Adrenal gland (tissue), 12 donors: Measurements from ENCODE around the gene COMMD8. TPM values are rescaled to one million over a fixed set of nuclear protein-coding genes. Genes with fewer than 3 reads are reported as not detected.

Experiments
- DNase-seq, 7 donors: peaks; one replicate each; pipeline ENCODE4 v3.0.0-alpha.2; 2019 to 2020
- H3K27ac ChIP-seq, 5 donors: fragments of 200-600 bp; sonication (generic) in 4 of 5; 1 replicate in 3 of 5; 2 replicates in 2 of 5; pipeline versions ENCODE4 v1.5.1 to v1.8.0; 2016 to 2020; ENCODE audit warnings: mild to moderate bottlenecking in 1 of 5
- H3K27me3 ChIP-seq: fragments of 200-600 bp; 2 replicates; pipeline ENCODE4 v1.8.0; 2021
- H3K36me3 ChIP-seq, 2 donors: fragments of 200-600 bp; replicated peaks in 1 of 2; 1 replicate in 1 of 2; 2 replicates in 1 of 2; pipeline versions ENCODE4 v1.5.1 to v1.8.0; 2018 to 2022
- H3K4me1 ChIP-seq, 2 donors: fragments of 200-600 bp; replicated peaks in 1 of 2; 1 replicate in 1 of 2; 2 replicates in 1 of 2; pipeline versions ENCODE4 v1.5.1 to v1.8.0; 2018 to 2021
- H3K4me3 ChIP-seq, 4 donors: fragments of 200-600 bp; sonication (generic) in 3 of 4; one replicate each; pipeline ENCODE4 v1.5.1; 2016 to 2018
- H3K9me3 ChIP-seq, 3 donors: fragments of 200-600 bp; sonication (generic) in 1 of 3; replicated peaks in 1 of 3; 1 replicate in 2 of 3; 2 replicates in 1 of 3; pipeline versions ENCODE4 v1.5.1 to v1.8.0; 2016 to 2021
- CTCF ChIP-seq, 6 experiments: fragments of 450-650 bp in 4 of 6; fragments of 200-600 bp in 2 of 6; sonication (generic) in 1 of 6; IDR thresholded peaks; 1 replicate in 5 of 6; 2 replicates in 1 of 6; pipeline versions ENCODE4 v1.5.1 to v1.8.0; 2016 to 2021; ENCODE audit warnings: antibody characterized with exemption in 6 of 6, mild to moderate bottlenecking in 2 of 6, moderate library complexity in 1 of 6
- POLR2A ChIP-seq, 2 donors: fragments of 450-650 bp; IDR thresholded peaks; one replicate each; pipeline ENCODE4 v1.6.1; 2017; ENCODE audit warnings: antibody characterized with exemption in 2 of 2, mild to moderate bottlenecking in 2 of 2, moderate library complexity in 1 of 2
- WGBS, 4 donors: extraction: QIAGEN DNeasy Blood & Tissue Kit in 2 of 4; methylation state at CpG; one replicate each; pipeline versions ENCODE4 v1.1.5 to v1.1.7; 2013 to 2017; 5-methylcytosine and 5-hydroxymethylcytosine counted together
- intact Hi-C, 2 donors: fragments of 100-400 bp; cut with DNase I; formaldehyde crosslinking; loops; one replicate each; pipeline versions ENCODE4 v1.14.1 to v1.15.0; 2022 to 2023
- polyA plus RNA-seq, 3 donors: library from polyadenylated mRNA; stranded (reverse); fragments of 200-250 nt in 2 of 3; fragments of 350-450 nt in 1 of 3; fragmentation: Illumina TruSeq in 1 of 3; extraction: RNeasy Lipid Tissue Mini Kit (QIAGEN cat#74804) in 1 of 3; gene quantifications; one replicate each; pipeline ENCODE4 v1.2.3, GENCODE V29; 2013 to 2014
- total RNA-seq, 9 donors: library from RNA; depleted of rRNA in 4 of 9; stranded (reverse); fragments of >200 nt in 4 of 9; fragments of 120-200 nt in 1 of 9; fragmentation: NEBNext Ultra II Directional in 1 of 9; extraction: Animal tissue kit (Norgen Biotek cat#: 25700) in 1 of 9; gene quantifications; one replicate each; pipeline versions ENCODE4 v1.1.0 to v1.2.4, GENCODE V29; 2013 to 2023
- donor health status: healthy with polysubstance abuse.
- donor health status: Bipolar disorder and iron deficiency.
- donor health status: DM: yes; HTN: yes; CAD: no.
- donor health status: DM: no; HTN: no; CAD: no.
- donor health status: DM: no; HTN: no; CAD: no.
- donor health status: DM: yes; HTN: yes; CAD: no.

The COMMD8 gene
- total and polyA plus RNA-seq, 12 donors: 6.3 to 33.2 (median 16.1) TPM

DNA sequence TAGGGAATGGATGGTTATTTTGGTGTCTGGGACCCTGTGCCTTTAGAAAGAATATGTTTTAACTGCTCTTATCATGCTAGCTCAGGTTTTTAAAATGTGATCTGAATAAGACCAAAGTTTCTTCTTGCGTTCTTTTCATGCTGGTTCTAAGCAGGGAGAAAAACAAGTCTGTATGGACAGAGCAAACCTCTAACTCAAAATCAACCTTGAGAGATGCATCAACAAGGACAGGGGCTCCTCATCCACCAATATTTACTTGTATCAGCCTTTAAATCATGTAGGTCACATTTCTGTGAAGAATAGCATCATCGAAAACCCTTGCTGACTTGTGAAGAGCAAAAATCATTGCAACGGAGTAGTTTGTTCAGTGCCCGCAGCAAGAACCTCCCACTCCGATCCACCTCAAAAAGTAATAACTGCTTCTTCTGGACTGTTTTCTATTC lies 22.8 kb upstream of the COMMD8 start:
- Histone ChIP-seq H3K36me3 (no peaks in the 10 kb centered on the region), H3K27me3 (no peaks in the 10 kb centered on the region), H3K9me3 (peaks cover 0 to 7% (median 0%) of the 10 kb centered on the region in 3 donors), H3K4me1 (peaks cover 10 to 19% of the 10 kb centered on the region in 2 donors), H3K27ac (peak overlapping the region in 4 of 5 donors; percentile 80 to 97 (median 94)), H3K4me3 (peak overlapping the region in 3 of 4 donors; percentile 15 to 61 (median 53))
- TF ChIP-seq CTCF (IDR thresholded peaks at IDR 0.05) (no peak), POLR2A (IDR thresholded peaks at IDR 0.05) (peak in 1 of 2 donors; percentile 17)
- 13 to 24% (median 19%) methylated on average over 5 of the region's 5 CpGs for WGBS, 4 donors
- intact Hi-C loops: loop anchor here (10.0 kb wide), 1 partner anchor 79 kb away; no protein-coding TSS in a partner anchor
- no peak for DNase-seq

- WGBS, 4 donors: 0 to 1% (median 1%) methylated on average over 14 of the region's 14 CpGs
- H3K4me3 ChIP-seq: peak overlapping the region in 3 of 4 donors; percentile 15 to 61 (median 53)
- no peaks in the 10 kb centered on the region for H3K36me3 ChIP-seq
- no peak for DNase-seq
- TF ChIP-seq CTCF (IDR thresholded peaks at IDR 0.05): no peak
- no peak for TF ChIP-seq POLR2A (IDR thresholded peaks at IDR 0.05)
- peaks cover 10 to 16% of the 10 kb centered on the region in 2 donors for H3K4me1 ChIP-seq
- H3K9me3 ChIP-seq: peaks cover 0 to 7% (median 0%) of the 10 kb centered on the region in 3 donors
- H3K27ac ChIP-seq: peak overlapping the region; percentile 50 to 97 (median 93)
- H3K27me3 ChIP-seq: no peaks in the 10 kb centered on the region
- intact Hi-C loops: loop anchor here (10.0 kb wide), 1 partner anchor 79 kb away; no protein-coding TSS in a partner anchor
Observed at GRCh38 chr4:47485768-47486167, 22.3 kb upstream of the COMMD8 start.

DNA sequence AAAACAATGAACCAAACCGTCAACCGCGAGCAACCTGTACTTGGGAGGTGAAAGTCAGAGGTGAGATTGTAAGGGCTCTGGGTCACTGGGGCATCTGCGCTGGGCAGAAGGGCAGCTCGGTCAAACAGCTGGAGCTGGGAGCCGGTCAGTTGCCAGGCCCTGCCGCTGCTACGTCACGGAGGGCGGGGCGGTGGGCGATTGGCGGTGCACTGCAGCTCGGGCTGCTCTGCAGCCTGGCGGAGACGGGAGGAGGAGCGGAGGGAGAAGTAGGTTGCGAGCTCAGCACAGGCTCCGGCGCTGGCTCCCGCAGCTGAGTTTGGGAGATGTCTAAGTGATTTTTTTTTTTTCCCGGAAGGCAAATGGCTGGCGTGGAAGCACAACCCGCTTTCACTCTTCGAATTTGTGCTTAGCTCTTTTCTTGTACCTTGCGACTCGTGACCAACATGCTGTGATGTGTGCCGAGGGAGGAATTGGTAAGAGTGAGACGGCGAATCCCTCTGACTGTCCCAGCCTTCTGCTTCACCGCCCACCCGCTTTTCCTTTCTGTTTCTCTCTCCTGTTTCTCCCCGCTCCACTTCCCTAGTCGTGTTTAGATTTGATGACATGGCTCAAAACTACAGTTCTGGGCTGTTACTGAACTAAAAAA lies 21.7 kb upstream of the COMMD8 start, which contains the start of gene ATP10D:
TSS of gene ATP10D (plus strand) at position 229 of the 646 bp plus-strand sequence. CDS start 27,266 bp downstream, outside the sequence.
- DNase-seq: peak; percentile 96 to 98 (median 97)
- H3K9me3 ChIP-seq: peaks cover 0 to 6% (median 0%) of the 10 kb centered on the region in 3 donors
- H3K27ac ChIP-seq: peak within 1 kb of the TSS; percentile 50 to 97 (median 93)
- peak within 1 kb of the TSS in 3 of 4 donors; percentile 15 to 61 (median 53) for H3K4me3 ChIP-seq
- intact Hi-C loops: loop anchor here (10.0 kb wide), 1 partner anchor 80 kb away; no protein-coding TSS in a partner anchor
- no peaks in the 10 kb centered on the region for H3K27me3 ChIP-seq
- peaks cover 6 to 10% of the 10 kb centered on the region in 2 donors for H3K4me1 ChIP-seq
- 0 to 1% (median 0%) methylated on average over 23 to 34 of the region's 34 CpGs for WGBS, 4 donors
- TF ChIP-seq CTCF (IDR thresholded peaks at IDR 0.05) (peak in 3 of 6 experiments; percentile 36 to 47 (median 40)), POLR2A (IDR thresholded peaks at IDR 0.05) (peak; percentile 84 to 97)
- no peaks in the 10 kb centered on the region for H3K36me3 ChIP-seq

GRCh38 chr4:47484168-47484567 lies 20.7 kb upstream of the COMMD8 start:
- 76 to 92% (median 83%) methylated on average over 3 of the region's 3 CpGs for WGBS, 4 donors
- intact Hi-C loops: loop anchor here (10.0 kb wide), 1 partner anchor 81 kb away; no protein-coding TSS in a partner anchor
- DNase-seq: no peak
- Histone ChIP-seq H3K4me1 (no peaks in the 10 kb centered on the region), H3K4me3 (no peak overlapping the region), H3K27ac (peak overlapping the region in 3 of 5 donors; percentile 80 to 97 (median 93)), H3K27me3 (no peaks in the 10 kb centered on the region), H3K9me3 (no peaks in the 10 kb centered on the region), H3K36me3 (no peaks in the 10 kb centered on the region)
- TF ChIP-seq CTCF (IDR thresholded peaks at IDR 0.05) (no peak), POLR2A (IDR thresholded peaks at IDR 0.05) (no peak)
